Left ventricle myocardium superior (tissue), 1 donor: ENCODE measurements around the gene ITPA. TPM values are rescaled to one million over a fixed set of nuclear protein-coding genes. Genes with fewer than 3 reads are reported as not detected.
"Not testable (repeated sequence)": the region's sequence is repeated elsewhere in the genome, so short reads cannot be mapped to it uniquely, and the experiment has no call there.

Source experiments
- ATAC-seq: fragments of 200-7000 bp; cut with Tn5 transposase; one replicate; pipeline ENCODE4 v1.9.1; 2020; ENCODE audit warnings: mild to moderate bottlenecking, moderate library complexity
- DNase-seq: peaks from one replicate; pipeline ENCODE4 v3.0.0-alpha.2; 2020
- intact Hi-C: fragments of 100-400 bp; cut with micrococcal nuclease; formaldehyde crosslinking; loops from one replicate; pipeline ENCODE4 v1.11.0; 2022
- total RNA-seq: library from RNA; stranded (reverse); fragmentation: NEBNext Ultra II Directional; extraction: Animal tissue kit (Norgen Biotek cat#: 25700); gene quantifications from one replicate; pipeline ENCODE4 v1.2.1, GENCODE V29; 2021
- donor health status: DM: no; HTN: yes; CAD: no; lungs with severe emphysema.

ITPA gene
- total RNA-seq, 1 donor from 2014 or later, result 17.2 TPM

DNA sequence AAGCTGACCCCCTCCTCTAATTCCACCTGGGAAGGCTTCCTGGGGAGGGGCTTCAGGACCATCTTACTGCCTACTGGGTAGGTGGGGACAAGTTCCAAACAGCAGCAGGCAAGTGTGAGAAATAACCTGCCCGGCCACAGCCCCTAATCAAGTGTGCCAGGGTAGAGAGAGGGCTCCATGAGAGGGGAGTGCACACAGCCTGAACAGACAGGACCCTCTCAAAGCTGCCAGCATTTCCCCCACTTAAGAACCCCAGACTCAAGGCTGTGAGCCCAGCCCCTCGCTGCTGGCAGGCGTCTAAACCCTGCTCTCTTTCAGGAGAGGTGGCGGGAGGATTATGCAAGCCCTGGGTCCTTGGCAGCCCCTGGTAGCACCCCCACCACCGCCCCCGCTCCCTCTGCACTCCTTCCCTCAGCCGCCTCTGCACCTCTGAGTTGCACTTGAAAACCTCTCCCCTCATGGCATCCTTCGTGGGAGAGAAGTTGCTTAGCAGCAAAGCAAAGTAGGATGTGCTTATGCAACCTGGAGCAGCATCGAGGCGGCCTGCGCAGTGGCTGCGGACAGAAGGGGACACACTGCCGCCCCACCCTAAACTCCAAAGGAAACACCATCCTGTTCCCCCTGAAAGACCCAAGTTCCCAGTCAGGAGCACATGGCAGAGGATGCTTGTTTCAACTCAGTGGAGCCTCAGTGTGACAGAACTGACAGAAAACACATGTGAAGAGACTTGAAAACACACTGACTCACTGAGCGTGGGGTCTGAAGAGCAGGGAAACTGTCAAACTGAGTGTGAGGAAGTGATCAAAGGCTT is 15.3 kb upstream of the ITPA start:
- intact Hi-C loops, result no loop called here
- no peak for DNase-seq
- ATAC-seq, result no peak

DNA sequence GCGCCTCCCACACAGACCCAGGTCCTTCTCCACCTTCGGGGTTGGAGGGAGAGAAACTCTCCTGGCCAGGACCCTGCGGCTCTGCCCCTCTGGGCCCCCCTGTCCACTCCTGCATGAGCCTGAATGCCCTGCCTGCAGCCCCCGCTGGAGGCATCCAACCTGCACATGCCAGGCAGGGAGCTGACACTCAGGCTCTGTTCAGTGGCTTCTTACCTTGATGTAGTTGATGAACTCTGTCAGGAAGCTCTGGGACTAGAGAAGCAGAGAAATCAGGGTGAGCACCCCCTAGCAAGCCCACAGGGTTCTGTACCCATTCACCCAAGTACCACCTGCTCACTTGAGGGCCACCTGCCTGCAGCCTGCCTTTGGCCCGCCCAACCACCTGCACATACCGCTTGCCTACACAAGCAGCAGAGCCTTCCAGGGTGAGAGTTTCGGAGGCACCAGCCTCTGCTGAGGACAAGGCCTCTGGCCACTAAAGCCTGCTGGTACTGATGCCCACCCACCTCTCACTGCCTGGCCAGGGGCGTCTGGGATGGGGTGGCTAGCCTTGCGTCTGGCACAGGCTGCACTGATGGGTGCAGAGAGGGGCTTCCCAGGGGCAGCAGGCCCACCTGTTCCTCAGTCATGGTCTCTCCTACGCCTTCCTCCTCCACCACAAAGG is 14.5 kb upstream of the ITPA start:
- no peak for DNase-seq
- ATAC-seq, result no peak
- intact Hi-C loops, result no loop called here

DNA sequence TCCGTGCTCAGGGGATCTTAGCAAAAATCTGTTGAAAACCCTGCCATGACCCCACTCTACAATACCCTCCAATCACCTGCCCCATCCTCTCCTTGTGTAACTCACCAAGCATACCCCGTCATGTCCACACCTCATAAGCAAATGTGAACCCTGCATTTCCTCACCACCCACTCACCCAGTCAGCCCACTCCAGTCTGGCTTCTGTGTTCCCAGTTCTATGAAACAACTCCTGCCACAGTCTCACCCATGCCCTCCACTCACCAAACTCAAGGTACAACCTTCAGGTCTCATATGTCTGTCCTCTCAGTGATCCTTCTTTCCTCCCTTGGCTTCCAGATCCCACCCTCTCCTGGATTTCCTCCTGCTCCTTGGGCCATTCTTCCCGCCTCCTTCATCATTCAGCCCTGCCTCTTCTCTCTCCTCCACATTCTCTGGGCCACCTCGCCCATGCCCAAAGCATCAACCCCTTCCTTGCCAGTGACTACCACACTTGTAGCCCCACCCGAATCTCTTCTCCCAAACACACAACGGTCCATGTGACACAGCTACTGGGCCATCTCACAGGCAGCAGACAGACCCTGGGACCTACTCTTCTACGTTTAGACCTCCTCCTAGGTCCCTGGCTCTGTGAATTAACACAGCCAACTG is 13.6 kb upstream of the ITPA start:
- intact Hi-C loops, result no loop called here
- DNase-seq (no peak), ATAC-seq (no peak)

DNA sequence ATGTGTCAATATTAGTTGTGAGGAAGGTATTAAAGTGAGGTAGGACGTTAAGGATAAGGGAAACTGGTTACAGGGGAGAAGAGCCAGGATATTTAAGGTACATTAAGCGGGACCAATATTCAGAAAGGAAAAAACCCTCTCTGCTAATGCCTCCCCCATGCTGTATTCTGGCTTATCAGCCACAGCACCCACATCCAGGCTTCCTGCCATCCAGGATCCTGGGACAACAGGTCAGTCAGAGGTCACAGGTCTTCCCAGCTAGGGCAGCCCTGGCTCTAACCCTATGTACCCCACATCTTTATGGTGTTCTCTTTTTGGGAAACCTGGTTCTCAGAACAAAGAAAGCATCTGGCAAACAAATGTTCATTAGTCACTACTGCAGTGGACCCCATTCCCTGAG is 10.1 kb upstream of the ITPA start:
- no peak for ATAC-seq
- no peak for DNase-seq
- intact Hi-C loops, result no loop called here

DNA sequence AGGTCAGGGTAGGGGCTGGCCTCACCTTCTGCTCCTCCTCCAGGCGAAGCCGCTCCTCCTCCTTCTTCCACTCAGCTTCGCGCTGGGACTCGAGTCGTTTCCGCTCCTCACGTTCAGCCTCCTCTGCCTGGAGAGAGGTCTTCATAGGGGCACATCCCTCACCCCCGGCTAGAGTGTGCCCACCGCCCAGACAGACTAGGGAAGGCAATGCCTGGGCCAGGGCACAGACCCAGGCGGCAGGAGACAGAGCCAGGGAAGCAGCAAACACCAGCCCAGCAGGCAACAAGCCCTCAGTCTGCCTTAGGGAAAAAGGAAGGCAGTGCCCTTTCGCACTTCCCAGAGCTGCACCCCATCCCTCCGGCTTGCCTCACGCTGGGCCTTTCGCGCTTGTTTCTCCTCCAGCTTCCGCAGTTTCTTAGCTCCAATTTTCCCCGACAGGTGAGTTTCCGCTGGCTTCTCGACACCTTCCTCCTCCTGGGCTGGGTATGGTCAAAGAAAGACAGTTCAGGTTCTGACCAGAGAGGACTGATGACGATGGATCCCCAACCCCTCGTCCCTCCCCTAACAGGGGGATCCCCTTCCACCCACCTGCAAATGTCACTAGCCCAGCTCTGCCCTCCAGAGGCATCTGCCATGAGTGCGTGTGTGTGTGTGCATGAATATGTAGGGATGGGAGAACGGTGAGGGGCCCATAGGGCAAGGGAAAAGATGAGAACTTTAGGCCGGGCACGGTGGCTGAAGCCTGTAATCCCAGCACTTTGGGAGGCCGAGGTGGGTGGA is 9.1 kb upstream of the ITPA start:
- intact Hi-C loops, result no loop called here
- DNase-seq (no peak), ATAC-seq (no peak)

DNA sequence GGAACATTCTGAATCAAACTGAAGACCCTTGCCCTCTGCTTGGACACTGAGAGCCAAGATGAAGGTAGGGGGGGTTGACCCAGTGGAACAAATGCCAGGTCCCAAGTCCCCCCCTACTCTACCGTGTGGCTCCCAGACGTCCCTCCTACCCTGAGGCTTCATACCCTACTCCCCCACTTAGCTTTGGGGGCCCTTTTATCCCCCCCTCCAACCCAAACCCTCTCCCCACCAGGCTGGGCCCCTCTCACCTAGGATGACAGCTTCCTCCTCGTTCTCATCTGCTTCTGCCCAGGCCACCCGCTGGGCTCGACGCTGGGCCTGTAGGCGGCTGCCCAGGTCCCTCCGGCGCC is 6.4 kb upstream of the ITPA start:
- DNase-seq (no peak), ATAC-seq (no peak)
- intact Hi-C loops, result no loop called here

DNA sequence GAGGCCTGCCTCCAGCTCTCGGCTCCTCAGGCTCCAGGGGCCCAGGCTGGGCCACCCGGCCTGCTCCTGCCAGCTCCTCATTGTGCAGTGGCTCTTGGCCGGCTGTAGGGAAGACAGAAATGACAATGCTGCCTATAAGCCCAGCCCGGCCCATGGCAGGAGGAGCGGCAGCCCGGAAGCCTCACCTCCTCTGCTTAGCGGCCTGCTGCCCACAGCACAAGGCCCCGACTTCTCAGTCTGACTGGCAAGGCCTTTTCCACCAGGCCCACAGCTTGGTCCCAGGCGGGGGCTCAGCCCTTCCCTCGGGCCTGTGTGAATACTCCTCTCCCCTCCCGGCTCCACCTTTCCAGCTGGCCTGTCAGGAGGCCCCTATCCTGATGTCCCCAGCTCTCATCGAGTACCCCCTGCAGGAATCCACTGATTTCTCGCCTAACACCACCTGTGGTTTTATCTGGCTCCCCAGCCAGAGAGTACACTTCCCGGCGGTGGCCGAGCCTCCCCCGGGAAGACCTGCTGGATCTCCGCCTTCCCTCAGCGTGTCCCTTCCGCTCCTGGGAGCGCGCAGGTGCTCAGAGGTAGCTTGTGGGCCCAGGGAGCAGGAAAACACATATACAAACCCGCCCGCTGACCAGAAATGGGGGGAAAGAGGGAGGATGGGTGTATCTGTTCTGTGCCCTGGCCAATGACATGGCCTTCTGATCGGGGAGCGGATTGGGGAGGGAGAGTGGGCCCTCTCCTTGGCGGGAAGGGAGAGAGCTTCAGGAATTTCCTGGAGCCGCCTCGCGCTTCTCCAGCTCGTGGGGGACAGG is 5.8 kb upstream of the ITPA start:
- ATAC-seq, result peak; percentile 9
- no peak for DNase-seq
- intact Hi-C loops, result no loop called here

DNA sequence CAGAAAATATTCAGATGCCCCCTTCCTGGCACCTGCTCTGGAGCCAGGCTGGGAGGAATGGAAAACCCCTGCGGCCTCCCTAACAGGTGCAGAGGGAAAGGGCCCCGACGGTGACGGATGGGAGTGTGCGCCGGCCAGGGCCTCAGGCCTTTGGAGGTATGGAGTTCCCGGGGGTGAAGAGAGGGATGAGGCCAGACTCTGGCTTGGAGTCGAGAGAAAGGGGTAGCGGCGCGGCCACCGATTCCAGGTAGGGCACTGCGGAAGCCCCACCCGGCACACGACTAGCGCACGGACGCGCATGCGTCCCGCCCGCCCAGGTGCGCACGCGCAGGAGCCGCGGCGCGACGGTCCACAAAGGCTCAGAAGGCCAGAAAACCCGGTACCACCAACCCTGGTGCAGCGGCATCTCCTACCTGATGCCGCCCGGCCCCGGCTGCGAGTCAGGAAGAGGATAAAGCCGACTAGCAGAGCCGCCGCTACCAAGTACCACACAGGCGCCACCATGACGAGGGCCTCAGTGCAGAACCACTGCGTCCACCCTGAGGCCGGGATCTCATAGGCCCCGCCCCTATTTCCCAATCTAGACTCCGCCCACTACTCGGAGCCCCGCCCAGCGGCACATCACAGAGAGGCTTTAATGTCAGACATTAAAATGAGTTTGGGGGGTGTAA is 5.0 kb upstream of the ITPA start, which contains the start of gene DDRGK1:
TSS of gene DDRGK1 (minus strand) at position 559 of the 671 bp plus-strand sequence. CDS start at position 504, 55 bp downstream.
- peak; percentile 93 for DNase-seq
- peak; percentile 97 for ATAC-seq
- intact Hi-C loops, result no loop called here

DNA sequence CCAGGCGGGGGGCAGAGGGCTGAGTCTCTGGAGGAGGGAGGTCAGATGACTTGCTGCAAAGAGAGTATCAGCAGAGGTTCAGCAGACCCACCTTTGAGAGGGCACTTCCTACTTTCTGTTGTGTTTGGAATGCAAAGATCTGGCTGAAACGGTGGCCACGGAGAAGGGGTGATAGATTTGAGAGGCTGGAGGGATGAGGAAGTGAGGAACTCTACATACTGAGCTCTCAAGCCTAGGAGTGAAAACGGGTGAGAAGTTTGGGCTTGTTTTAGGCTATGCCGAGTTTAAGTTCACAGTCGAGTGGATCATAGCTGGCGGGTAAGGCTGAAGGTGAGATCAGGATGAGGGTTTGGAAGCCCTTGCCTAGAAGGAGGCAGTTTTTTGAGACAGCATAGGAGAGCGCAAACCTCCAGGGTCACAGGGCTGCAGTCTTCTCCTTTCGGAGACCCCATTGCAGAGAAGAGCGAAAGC is 477 bp upstream of the ITPA start:
- intact Hi-C loops, result no loop called here
- no peak for ATAC-seq
- no peak for DNase-seq

DNA sequence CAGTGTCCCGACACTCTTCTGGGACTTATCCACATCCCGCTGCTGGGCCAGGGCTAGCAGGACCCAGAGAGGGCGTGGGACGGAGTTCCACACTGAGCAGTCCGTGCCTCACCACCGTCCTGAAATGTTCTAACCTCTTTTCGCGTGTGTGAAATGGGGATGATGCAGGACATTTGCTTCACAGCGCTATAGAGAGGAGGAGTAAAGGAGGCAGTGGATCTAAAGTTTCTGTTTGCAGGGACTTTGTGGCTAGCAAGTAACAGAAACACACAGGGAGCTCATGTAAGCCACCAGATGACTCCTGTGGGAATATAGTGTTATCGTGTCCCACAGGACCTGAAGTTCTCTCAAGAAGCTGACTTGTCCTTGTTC is 634 bp downstream of the ITPA start:
- DNase-seq (no peak), ATAC-seq (peak; percentile 37)
- intact Hi-C loops, result no loop called here

DNA sequence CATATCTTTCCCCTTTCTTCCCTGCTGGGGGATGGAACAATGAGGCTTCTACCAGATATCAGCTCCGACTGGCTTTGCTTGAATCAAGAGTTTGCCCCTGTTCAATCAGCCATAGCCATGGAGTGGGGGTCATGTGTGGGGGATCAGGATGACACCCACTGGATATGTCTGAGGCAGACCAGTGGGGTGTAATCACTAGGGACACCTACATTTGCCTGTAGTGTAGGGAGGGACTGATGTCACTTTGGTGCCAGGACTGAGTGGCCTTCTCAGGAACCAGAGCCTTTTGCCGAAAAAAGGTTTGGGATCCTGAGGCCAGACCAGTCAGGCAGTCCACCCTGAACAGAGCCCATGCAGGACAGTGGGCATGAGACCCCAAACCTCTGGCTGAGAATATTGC is 1.0 kb downstream of the ITPA start:
- no peak for ATAC-seq
- intact Hi-C loops, result no loop called here
- no peak for DNase-seq

DNA sequence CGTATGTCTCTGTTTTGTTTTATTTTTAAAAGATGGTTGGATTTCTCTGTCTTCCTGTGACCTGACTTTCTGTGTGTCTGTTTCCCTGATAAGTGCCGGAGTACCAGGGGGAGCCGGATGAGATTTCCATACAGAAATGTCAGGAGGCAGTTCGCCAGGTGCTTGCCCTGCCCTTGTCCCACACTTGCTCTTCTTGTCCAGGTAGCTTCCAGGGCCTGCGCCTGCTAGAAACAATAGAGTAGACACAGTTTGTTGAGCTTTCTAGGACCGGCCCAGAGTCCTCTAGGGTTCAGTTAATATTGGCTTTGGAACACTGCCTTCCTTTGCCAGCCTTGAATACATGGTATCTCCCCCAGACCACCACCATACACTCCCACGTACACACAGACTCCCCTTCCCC is 3.9 kb downstream of the ITPA start:
- DNase-seq (no peak), ATAC-seq (no peak)
- intact Hi-C loops, result no loop called here

DNA sequence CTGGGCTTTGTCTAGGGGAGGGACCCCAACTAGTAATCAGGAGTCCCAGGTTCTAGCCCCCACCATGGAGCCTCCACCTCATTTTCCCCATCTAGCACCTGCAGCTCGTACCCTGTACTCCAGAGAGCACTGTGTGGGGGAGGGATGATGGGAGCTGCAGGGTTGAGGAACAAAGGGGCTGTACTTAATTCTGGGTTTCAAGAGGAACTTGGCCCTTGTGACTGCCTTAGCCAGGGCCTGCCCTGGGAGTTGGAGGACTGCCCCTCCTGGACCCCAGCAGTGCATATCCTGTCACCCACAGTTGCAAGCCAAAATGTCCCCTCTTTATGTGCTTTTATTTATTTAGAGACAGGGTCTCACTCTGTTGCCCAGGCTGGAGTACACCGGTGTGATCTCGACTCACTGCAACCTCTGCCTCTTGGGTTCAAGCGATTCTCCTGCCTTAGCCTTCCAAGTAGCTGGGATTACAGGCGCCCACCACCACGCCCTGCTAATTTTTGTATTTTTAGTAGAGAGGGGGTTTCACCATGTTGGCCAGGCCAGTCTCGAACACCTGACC is 6.1 kb downstream of the ITPA start:
- intact Hi-C loops, DNase-seq, ATAC-seq: not testable (repeated sequence)

DNA sequence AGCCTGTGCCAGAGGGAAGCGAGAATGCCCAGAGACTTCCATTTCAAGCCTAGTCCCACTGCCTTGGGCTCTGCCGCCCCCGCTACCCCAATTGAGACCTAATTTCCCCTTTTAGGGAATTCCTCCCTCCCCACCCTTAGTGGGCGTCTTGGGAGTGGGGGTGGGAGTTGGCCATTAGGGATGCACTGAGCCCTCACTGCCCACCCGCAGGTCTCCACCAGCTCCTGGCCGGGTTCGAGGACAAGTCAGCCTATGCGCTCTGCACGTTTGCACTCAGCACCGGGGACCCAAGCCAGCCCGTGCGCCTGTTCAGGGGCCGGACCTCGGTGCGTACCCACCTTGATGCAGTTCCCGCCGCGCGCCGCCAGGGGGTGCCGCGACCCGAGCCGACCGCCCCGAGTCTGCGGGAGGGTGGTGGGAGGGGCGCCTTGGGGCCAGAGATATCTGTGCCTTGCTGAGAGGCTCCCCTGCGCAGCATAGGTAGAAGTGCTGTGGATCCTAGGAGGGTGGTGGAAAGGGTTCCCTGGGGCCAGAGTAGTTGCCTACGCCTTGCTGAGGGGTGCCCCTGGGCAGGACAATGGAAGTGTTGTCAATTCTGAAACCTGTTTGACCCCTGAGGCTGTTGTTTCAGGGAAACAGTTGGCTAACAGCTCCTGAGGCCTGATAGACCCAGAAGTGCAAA is 9.2 kb downstream of the ITPA start:
- DNase-seq, result peak; percentile 75
- intact Hi-C loops, result no loop called here
- peak; percentile 78 for ATAC-seq

DNA sequence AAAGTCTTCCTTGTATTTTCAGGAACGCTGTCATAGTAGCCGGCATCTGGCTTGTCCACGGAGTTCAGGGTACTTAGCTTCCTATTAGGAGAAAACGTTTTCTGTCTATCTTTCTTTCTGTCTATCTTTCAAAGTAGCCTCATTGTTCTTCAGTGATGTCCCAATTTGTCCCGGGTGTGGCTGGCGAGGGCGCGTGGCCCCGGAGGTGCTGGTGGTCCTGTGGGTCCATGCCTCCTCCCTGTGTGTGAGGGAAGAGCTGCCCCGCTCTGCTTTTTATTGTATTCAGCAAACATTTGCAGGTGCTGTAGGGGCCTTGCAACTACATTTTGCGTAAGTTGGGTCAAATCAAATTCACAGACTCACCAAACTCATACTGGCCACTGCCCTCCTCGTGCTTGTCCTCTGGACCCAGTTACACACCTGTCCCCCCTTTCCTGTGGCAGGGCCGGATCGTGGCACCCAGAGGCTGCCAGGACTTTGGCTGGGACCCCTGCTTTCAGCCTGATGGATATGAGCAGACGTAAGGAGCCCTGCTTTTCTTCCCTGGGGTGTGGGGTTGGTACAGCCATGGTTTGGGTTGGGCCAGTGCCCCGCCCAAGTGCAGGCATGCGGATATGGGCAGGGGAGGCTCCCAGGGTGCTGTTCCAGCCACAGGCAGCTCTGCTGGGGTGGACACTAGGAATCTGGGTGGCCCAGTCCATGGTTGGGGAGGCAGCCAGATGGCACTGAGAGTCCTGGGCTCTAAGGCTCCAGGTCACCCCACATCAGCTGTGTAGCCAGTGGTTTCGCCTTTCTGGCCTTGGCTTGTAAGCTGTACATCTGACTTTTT is 12.3 kb downstream of the ITPA start:
- intact Hi-C loops, result no loop called here
- no peak for DNase-seq
- no peak for ATAC-seq
